Muscle layer of duodenum (tissue), 2 donors: Measurements from ENCODE around the gene S100B.
A peak's percentile ranks its signal among the peaks of the same experiment; 100 is the strongest.
"Not testable (repeated sequence)": the region's sequence is repeated elsewhere in the genome, so short reads cannot be mapped to it uniquely, and the experiment has no call there.

ENCODE experiments used
- H3K27ac ChIP-seq: one replicate; pipeline ENCODE4 v1.7.0; 2013; ENCODE audit warnings: mild to moderate bottlenecking, low read length
- H3K27me3 ChIP-seq: one replicate; pipeline ENCODE4 v1.7.0; 2013; ENCODE audit warnings: low read depth, mild to moderate bottlenecking, control low read depth, low read length
- H3K36me3 ChIP-seq, 2 donors: one replicate each; pipeline ENCODE4 v1.7.0; 2013; ENCODE audit warnings: low read length in 2 of 2, control low read depth in 1 of 2, mild to moderate bottlenecking in 1 of 2; ENCODE audit not compliant: insufficient read depth in 2 of 2, control insufficient read depth in 1 of 2
- H3K4me1 ChIP-seq, 2 donors: one replicate each; pipeline ENCODE4 v1.7.0; 2013; ENCODE audit warnings: low read length in 2 of 2, mild to moderate bottlenecking in 2 of 2, control low read depth in 1 of 2, moderate library complexity in 1 of 2; ENCODE audit not compliant: insufficient read depth in 2 of 2, control insufficient read depth in 1 of 2
- H3K4me3 ChIP-seq, 2 donors: one replicate each; pipeline ENCODE4 v1.7.0; 2013; ENCODE audit warnings: low read length in 2 of 2, low read depth in 1 of 2, mild to moderate bottlenecking in 1 of 2
- H3K9me3 ChIP-seq, 2 donors: one replicate each; pipeline ENCODE4 v1.7.0; 2013; ENCODE audit warnings: low read length in 2 of 2, control low read depth in 1 of 2, mild to moderate bottlenecking in 1 of 2; ENCODE audit not compliant: control insufficient read depth in 1 of 2
- donor health status: healthy.

Gene S100B

DNA sequence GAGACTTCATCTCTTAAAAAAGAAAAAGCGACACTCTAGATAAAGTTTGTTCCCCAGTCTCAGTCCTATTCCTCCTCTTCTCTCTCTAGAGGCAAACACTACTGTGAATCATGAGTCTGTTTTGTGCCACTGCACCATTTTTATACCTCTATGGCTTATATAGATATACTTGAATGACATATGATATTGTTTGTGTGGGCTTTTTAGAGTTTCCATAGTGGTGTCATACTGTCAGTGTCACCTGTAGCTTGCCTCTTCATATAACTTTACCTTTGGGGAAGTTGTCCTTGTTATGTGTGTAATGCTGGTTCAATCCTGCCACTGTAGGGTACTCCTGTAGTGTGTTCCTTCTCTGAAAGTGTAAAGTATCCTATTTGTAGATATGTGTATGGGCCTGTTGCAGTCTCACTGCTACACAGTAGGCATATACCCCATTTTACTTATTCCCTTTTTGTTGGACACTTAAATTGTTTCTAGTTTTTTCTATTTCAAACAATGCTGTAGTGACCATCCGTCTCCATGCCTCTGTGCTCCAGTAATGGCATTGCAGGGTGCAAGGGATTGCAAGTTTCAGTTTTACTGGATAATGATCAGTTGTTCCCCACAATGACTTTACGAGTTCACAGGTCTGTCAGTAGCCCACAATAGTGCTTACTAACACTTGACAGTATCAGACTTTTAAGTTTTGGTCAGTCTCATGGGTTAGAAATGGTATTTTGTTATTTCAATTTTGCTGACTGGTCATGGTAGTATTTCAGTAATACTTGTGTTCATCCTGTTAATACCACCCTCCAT lies 33.3 kb upstream of the S100B start:
- peaks cover 12 to 27% of the 10 kb centered on the region in 2 donors for H3K4me1 ChIP-seq
- H3K4me3 ChIP-seq: peak overlapping the region in 1 of 2 donors; percentile 15
- H3K36me3 ChIP-seq: peaks cover 3 to 16% of the 10 kb centered on the region in 2 donors
- H3K27me3 ChIP-seq: no peaks in the 10 kb centered on the region
- no peak overlapping the region for H3K27ac ChIP-seq
- H3K9me3 ChIP-seq: no peaks in the 10 kb centered on the region

DNA sequence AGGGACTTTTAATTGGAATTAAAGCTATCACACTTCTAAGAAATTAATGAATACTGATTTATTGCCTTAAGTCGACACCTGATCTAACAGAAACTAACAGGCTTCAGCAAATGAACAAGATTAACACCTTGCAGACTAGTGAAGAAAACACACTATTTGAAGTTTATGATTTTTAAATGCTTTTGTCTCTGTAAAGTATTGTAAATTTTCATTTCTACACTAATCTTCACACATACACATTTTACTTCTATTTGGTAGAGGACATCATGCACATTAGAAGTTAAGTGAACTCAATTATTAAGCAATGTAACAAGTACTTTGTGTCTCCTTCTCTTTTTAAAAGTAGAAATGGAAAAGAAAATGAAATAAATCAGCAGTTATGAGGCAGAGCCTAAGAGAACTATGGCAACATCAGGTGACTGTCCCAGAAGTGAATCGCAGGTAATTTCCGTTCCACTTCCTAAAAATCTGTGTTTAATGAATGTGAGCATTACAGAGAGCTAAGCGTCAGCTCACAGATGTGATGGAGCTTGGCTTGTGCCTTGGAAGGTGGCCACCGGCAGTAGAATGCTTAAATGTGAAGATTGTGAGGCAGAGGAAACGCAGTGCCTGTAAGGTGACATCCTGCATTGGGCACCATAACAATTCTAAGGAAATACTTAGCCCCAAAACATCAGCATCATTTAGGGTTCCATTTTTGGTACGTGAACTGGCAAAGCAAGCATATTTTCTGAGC lies 31.8 kb upstream of the S100B start:
- Histone ChIP-seq H3K36me3 (peaks cover 0 to 9% of the 10 kb centered on the region in 2 donors), H3K27me3 (no peaks in the 10 kb centered on the region), H3K4me3 (peak overlapping the region; percentile 93 to 98), H3K9me3 (no peaks in the 10 kb centered on the region), H3K27ac (peak overlapping the region; percentile 96), H3K4me1 (peaks cover 12 to 27% of the 10 kb centered on the region in 2 donors)

DNA sequence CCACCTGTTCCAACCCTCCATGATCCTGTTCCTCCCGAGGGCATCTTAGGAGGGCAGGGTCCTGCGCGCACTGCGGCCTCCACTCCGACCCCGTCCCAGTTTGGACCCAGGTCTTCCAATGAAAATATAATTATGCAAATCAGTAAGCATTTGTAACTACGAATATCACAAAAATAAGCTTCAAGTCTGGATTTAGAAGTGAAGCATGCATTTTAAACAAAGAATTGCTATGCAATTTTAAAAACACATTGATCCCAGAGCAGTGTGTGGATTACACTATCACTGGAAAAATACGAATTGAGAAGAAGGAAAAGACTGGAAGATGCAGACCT lies 31.3 kb upstream of the S100B start:
- Histone ChIP-seq H3K36me3 (peaks cover 0 to 3% of the 10 kb centered on the region in 2 donors), H3K4me3 (peak overlapping the region; percentile 93 to 98), H3K27me3 (no peaks in the 10 kb centered on the region), H3K27ac (peak overlapping the region; percentile 96), H3K9me3 (no peaks in the 10 kb centered on the region), H3K4me1 (peaks cover 12 to 27% of the 10 kb centered on the region in 2 donors)

DNA sequence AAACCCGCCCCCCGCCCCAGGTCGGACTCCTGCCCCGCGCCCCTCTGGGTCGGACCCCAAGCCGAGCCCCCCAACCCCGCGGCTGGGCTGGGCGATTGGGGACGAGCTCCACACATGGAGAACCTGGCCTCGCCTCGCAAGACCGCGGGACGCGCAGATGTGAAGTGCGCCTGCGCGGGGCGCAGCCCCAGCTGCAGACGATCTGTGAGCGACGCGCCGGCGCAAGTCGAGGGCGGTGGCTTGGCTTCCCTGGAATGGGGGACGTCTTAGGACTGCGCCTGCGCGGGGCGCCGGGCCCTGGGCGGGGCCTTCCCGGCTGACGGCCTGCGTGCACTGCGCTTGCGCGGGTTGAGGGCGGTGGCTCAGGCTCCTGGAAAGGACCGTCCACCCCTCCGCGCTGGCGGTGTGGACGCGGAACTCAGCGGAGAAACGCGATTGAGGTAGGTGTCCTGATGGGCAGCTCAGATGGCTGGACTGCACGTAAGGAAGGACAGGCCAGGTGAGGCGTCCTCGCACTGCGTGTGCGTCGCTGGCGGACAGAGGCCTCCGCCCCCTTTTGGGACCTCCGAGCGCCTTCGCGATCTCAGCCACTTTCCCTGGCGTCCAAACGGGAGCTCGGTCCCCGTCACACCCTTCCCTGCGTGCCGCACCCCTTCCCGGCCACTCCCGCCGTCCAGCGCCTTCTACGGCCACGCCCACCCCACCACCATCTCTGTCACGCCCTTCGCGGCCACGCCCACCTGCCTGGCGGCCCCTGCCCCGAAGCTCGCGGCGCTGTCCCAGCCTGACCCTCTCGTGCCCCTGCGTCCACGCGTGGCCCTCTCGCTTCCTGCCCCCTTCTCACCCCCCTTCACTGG lies 30.7 kb upstream of the S100B start, which contains the start of gene PRMT2:
TSS of gene PRMT2 (plus strand) at position 351 of the 857 bp plus-strand sequence. CDS start 1,278 bp downstream, outside the sequence.
- Histone ChIP-seq H3K4me3 (peak within 1 kb of the TSS; percentile 93 to 98), H3K9me3 (no peaks in the 10 kb centered on the region), H3K36me3 (no peaks in the 10 kb centered on the region), H3K4me1 (peaks cover 12 to 27% of the 10 kb centered on the region in 2 donors), H3K27ac (peak within 1 kb of the TSS; percentile 96), H3K27me3 (no peaks in the 10 kb centered on the region)

- Histone ChIP-seq H3K36me3 (no peaks in the 10 kb centered on the region), H3K9me3 (no peaks in the 10 kb centered on the region), H3K4me3 (peak overlapping the region; percentile 93 to 98), H3K27me3 (no peaks in the 10 kb centered on the region), H3K27ac (peak overlapping the region; percentile 96), H3K4me1 (peaks cover 12 to 26% of the 10 kb centered on the region in 2 donors)
Measured at GRCh38 chr21:46634966-46635323, 30.1 kb upstream of the S100B start.

- Histone ChIP-seq H3K36me3 (no peaks in the 10 kb centered on the region), H3K9me3 (no peaks in the 10 kb centered on the region), H3K4me1 (peaks cover 12 to 23% of the 10 kb centered on the region in 2 donors), H3K27ac (peak overlapping the region; percentile 96), H3K4me3 (peak overlapping the region; percentile 93 to 98), H3K27me3 (no peaks in the 10 kb centered on the region)
Measured at GRCh38 chr21:46634427-46634826, 29.5 kb upstream of the S100B start.

- no peak overlapping the region for H3K4me3 ChIP-seq
- H3K27ac ChIP-seq: no peak overlapping the region
- peaks cover 12 to 22% of the 10 kb centered on the region in 2 donors for H3K4me1 ChIP-seq
- no peaks in the 10 kb centered on the region for H3K36me3 ChIP-seq
- no peaks in the 10 kb centered on the region for H3K27me3 ChIP-seq
- no peaks in the 10 kb centered on the region for H3K9me3 ChIP-seq
Measured at GRCh38 chr21:46633566-46633965, 28.7 kb upstream of the S100B start.

DNA sequence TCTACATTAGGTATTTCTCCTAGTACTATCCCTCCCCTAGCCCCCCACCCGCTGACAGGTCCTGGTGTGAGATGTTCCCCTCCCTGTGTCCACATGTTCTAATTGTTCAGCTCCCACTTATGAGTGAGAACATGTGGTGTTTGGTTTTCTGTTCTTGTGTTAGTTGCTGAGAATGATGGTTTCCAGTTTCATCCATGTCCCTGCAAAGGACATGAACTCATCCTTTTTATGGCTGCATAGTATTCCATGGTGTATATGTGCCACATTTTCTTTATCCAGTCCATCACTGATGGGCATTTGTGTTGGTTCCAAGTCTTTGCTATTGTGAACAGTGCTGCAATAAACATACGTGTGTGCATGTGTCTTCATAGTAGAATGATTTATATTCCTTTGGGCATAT lies 26.0 kb upstream of the S100B start:
- H3K4me3 ChIP-seq, H3K27ac ChIP-seq, H3K4me1 ChIP-seq, H3K36me3 ChIP-seq, H3K27me3 ChIP-seq, H3K9me3 ChIP-seq: not testable (repeated sequence)

DNA sequence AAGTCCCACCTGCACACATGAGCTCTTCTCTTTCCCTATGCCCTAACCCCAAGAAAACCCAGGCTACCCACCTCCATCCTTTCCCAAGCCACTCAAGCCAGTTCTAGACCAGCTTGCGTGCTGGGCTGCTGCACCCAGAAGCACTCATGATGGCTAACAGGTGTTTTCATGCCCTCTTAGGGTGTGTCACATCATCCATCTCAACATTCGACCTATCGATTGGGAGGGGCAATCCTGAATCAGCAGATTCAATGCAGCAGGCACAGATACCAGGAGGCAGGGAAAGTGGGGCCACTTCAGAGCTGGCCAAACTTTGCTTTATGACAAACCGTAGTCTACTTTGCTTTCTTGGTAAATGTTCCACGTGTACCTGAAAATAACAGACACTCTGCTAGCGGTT lies 24.0 kb upstream of the S100B start:
- H3K4me1 ChIP-seq: no peaks in the 10 kb centered on the region
- no peaks in the 10 kb centered on the region for H3K36me3 ChIP-seq
- H3K4me3 ChIP-seq: no peak overlapping the region
- H3K9me3 ChIP-seq: peaks cover 5 to 18% of the 10 kb centered on the region in 2 donors
- no peaks in the 10 kb centered on the region for H3K27me3 ChIP-seq
- no peak overlapping the region for H3K27ac ChIP-seq

DNA sequence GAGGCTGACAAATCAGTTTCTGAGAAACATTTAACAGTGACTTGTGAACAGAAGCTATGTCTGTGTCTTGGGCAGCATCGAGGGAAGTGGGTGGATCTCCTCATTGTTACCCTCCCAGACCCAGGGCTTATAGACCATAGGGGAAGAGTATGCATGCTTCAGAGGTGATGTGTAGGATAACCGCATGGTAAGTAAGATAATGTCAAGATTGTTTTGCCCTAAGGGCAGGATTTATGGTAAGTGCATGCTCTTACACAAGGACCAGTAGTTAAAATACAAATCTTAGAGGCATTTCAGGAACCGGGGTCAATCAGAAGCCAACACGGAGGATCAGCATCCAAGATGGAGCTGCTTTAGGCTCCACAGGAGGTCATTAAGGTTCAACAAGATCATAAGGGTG lies 22.8 kb upstream of the S100B start:
- Histone ChIP-seq H3K27me3 (no peaks in the 10 kb centered on the region), H3K36me3 (no peaks in the 10 kb centered on the region), H3K27ac (no peak overlapping the region), H3K9me3 (peaks cover 5 to 18% of the 10 kb centered on the region in 2 donors), H3K4me3 (no peak overlapping the region), H3K4me1 (no peaks in the 10 kb centered on the region)

GRCh38 chr21:46626975-46627501 lies 22.2 kb upstream of the S100B start:
- Histone ChIP-seq H3K4me1 (no peaks in the 10 kb centered on the region), H3K36me3 (no peaks in the 10 kb centered on the region), H3K9me3 (peaks cover 5 to 18% of the 10 kb centered on the region in 2 donors), H3K4me3 (no peak overlapping the region), H3K27me3 (no peaks in the 10 kb centered on the region), H3K27ac (no peak overlapping the region)
